ENCODE data around the gene LIPK.

The LIPK gene

GRCh38 chr10:88787463-88787862, 81.4 kb downstream of the LIPK start:
- DNase-seq, result no peak

DNA sequence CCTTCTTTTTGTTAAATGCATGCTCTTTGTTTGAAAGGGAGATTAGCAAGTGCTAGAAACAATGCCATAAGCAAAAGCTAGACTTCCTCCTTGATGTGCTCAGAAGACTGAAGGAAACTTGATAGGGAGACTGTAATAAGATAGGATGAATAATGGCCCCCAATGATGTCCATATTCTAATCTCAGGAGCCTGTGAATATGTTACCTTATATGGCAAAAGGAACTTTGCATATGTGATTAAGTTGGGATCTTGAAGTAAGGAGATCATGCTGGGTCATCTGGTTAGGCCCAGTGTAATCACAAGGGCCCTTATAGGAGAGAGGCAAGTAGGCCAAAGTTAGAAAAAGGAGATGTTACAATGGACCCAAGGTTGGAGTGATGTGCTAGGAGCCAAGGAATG, 82.9 kb downstream of the LIPK start:
- DNase-seq, result no peak

DNA sequence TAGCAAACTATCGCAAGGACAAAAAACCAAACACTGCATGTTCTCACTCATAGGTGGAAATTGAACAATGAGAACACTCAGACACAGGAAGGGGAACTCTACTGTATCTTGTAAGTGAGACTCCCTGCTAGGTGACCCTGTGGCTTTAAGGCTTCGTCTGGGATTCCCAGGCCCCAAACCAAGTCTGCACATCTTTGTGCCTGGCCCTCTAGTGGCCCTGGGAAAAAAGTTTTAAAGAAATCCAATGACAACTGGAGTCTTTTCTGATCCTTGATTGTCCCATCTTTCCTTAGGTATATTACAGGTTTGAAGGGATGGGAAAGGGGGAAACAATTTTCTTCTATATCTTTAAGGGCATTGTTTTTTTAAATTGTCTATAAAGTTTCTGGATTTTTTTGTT, 85.9 kb downstream of the LIPK start:
- no peak for DNase-seq

DNA sequence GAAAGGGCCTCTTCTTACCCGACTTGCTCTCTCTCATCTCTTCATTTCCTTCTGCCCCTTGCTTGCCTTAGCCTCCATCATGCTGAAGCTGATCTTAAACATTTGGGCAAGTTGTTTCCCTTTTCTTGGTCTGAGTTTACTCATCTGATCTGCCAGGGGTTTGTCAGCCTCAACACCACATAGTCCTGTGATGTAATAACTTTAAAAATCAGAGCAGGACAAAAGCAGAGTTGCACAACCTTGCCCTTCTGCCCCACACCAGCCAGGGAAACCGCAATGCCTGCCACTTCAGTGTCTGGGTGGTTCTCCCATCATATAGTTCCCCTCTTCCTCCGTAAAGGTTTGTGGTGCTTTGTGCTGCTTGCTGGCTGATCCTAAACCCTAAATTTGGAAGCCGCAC, 86.6 kb downstream of the LIPK start:
- no peak for DNase-seq

DNA sequence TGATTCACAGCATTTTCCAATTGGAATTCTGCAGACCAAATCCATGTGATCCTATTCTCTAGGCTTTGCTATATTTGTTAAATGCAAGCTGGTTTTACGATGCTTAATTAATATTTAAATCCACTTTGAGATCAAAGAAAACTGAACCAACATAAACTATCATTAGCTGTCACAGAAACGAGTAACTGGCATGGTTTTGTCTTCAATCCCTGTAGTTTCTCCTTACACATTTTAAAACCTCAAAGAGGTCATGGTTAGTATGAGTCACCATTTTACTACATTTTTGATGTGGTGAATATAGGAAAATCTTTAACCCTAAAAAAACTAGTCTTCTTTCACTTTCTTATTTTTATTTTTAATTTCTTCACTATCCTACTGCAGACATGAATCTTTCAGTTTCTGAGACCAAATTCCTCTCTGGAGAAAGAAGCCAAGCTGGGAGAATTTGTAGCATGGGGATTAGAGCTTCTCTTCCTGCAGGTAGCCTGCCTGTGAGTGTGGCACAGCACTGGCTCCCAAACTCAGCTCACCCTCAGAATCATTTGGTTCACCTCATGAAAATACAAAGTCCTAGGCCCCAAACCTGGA, 87.8 kb downstream of the LIPK start:
- no peak for DNase-seq

DNA sequence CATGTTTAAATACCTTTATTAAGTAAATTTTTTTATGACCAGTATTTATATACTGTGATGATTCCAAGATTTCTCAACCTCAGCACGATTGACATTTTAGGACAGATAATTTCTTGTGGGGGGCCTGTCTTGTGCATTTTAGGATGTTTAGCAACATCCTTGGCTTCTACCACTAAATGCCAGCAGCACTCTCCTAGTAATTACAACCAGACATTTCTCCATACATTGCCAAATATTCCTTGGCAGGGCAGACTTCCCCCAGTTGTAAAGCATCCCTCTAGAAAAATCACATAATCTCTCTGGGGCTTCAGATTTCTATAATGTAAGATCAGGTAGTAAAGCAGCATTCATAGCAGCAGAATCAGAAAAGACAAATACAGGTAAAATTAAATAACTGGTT, 88.7 kb downstream of the LIPK start:
- no peak for DNase-seq

DNA sequence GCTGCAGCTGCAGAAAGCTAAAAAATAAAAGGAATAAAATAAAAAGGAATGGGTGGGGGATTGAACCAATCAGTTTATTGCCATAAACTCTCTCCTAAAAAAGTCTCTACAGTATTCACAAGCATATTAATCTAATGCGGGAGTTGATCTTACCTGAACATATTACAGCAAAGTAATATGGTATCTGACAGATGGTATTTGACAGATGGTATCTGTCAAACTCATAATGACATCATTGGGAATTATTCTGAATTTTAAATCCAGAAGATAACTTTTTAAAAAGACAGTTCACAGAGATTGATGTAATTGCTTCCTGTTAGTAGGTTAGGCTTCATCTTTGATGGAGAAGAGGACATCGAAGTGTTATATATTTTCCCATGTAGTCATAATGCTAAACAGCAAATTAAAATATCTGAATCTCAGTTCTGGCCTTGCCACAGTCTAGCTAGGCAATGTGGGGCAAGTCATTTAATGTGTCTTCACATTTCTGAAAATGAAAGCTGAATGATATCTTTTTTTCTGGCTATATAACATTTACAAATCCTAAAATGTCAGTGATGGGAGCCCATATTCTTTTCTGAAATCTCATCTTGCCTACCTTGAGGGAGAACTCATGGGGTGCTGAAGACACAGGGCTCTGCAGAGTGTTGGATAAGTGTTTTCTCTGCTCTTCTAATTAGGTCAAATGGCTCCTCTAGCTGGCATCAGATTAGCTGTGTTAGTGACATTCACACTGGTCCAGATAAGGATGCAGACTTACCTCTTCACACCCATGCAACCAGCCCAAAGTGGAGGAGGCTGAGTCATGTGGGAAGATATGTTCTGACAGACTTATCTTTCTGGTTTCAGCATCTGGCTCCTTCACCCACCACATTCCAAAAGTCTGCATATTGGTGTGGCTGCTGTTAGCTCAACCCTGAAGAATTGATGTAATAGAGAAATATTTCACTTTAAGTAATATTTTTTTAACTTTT, 94.4 kb downstream of the LIPK start:
- DNase-seq, result no peak
